Progenitor cell of endocrine pancreas (in vitro differentiated cells): ENCODE results near the gene ARHGDIG. TPM values are rescaled to one million over a fixed set of nuclear protein-coding genes. Genes with fewer than 3 reads are reported as not detected.

ENCODE experiments used
- DNase-seq: peaks from one replicate; pipeline ENCODE4 v3.0.0; 2021; ENCODE audit warnings: low spot score; ENCODE audit not compliant: unreplicated experiment
- H3K27ac Mint-ChIP-seq: 2 replicates; pipeline ENCODE4 v1.8.0; 2021; ENCODE audit warnings: mild to moderate bottlenecking, moderate library complexity, mixed read lengths
- H3K27me3 Mint-ChIP-seq: 2 replicates; pipeline ENCODE4 v1.8.0; 2021; ENCODE audit warnings: mixed read lengths
- H3K36me3 Mint-ChIP-seq: 2 replicates; pipeline ENCODE4 v1.8.0; 2022; ENCODE audit warnings: mixed read lengths; ENCODE audit not compliant: insufficient read depth
- H3K4me1 Mint-ChIP-seq: 2 replicates; pipeline ENCODE4 v1.8.0; 2021; ENCODE audit warnings: low read depth, mixed read lengths
- H3K4me3 Mint-ChIP-seq: 2 replicates; pipeline ENCODE4 v1.8.0; 2021; ENCODE audit warnings: low read depth, mild to moderate bottlenecking, moderate library complexity, mixed read lengths
- H3K9me3 Mint-ChIP-seq: 2 replicates; pipeline ENCODE4 v1.8.0; 2021; ENCODE audit warnings: low read depth, mixed read lengths
- total RNA-seq: library from RNA; stranded (reverse); gene quantifications from 2 replicates; pipeline ENCODE4 v1.2.1, GENCODE V29; 2021
- TF ChIP-seq, protein P1 (sequence below): fragments of 200-600 bp; sonication (generic); IDR thresholded peaks from one replicate; pipeline ENCODE4 v1.5.0; 2021; ENCODE audit warnings: antibody characterized with exemption, mild to moderate bottlenecking; ENCODE audit not compliant: unreplicated experiment

ARHGDIG gene
- total RNA-seq, 1 donor from 2014 or later, result 6.5 TPM

DNA sequence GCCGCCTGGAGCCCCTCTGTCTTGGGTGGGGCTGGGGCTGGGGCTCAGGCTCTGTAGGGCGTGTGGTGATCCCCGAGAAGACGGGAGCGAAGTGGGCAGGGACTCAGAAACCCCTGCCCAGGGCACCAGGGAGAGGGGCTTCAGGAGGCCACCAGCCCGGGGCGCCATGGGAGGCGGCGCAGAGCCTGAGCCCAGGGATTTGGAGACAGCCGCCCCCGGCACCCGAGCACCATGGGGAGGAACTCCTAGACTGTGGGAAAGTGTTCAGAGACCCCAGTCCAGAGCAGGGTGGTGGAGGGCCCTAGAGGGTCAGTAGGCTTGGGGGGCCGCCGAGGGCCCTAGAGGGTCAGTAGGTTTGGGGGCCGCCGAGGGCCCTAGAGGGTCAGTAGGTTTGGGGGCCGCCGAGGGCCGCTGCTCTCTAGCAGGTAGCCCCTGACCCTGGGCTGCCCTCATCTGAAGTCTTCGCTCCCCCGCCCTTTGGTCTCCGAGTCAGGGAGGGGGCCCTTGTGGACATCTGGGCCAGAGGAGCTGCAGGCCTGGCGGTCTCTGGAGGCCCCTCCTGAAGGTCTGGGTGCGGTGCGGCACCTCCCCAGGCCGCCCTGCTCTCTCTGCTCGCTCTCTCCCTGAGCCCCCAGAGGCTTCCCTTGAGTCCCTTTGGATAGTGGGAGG, 734 bp downstream of the ARHGDIG start:
- Mint-ChIP-seq H3K4me3 (peak overlapping the region; percentile 56), H3K9me3 (no peaks in the 10 kb centered on the region), H3K27me3 (peaks cover 26% of the 10 kb centered on the region), H3K4me1 (peaks cover 2% of the 10 kb centered on the region), H3K36me3 (peaks cover 5% of the 10 kb centered on the region), H3K27ac (no peak overlapping the region)
- TF ChIP-seq, protein P1, sequence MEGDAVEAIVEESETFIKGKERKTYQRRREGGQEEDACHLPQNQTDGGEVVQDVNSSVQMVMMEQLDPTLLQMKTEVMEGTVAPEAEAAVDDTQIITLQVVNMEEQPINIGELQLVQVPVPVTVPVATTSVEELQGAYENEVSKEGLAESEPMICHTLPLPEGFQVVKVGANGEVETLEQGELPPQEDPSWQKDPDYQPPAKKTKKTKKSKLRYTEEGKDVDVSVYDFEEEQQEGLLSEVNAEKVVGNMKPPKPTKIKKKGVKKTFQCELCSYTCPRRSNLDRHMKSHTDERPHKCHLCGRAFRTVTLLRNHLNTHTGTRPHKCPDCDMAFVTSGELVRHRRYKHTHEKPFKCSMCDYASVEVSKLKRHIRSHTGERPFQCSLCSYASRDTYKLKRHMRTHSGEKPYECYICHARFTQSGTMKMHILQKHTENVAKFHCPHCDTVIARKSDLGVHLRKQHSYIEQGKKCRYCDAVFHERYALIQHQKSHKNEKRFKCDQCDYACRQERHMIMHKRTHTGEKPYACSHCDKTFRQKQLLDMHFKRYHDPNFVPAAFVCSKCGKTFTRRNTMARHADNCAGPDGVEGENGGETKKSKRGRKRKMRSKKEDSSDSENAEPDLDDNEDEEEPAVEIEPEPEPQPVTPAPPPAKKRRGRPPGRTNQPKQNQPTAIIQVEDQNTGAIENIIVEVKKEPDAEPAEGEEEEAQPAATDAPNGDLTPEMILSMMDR, result no peak
- no peak for DNase-seq

DNA sequence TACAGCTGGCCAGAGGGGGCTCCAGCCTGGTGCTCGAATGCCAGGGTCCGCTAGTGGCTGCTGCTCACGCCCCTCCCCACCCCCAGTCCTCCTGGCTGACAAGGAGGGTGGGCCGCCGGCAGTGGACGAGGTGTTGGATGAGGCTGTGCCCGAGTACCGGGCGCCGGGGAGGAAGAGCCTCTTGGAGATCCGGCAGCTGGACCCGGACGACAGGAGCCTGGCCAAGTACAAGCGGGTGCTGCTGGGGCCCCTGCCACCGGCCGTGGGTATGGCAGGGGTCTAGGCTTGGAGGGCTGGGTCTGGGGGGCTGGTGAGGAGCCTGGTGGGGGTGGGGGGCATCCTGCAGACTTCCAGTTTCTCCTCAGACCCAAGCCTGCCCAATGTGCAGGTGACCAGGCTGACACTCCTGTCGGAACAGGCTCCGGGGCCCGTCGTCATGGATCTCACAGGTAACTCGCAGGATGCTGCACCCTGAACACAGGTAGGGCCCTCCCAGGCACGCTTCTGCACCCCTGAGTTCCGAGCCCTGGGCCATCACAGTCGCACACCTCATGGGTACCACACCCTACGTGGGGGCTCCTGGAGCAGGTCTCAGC, 1.4 kb downstream of the ARHGDIG start:
- H3K4me3 Mint-ChIP-seq, result no peak overlapping the region
- no peak for DNase-seq
- H3K4me1 Mint-ChIP-seq, result no peaks in the 10 kb centered on the region
- no peaks in the 10 kb centered on the region for H3K9me3 Mint-ChIP-seq
- peaks cover 19% of the 10 kb centered on the region for H3K27me3 Mint-ChIP-seq
- TF ChIP-seq, protein P1, result no peak
- peaks cover 9% of the 10 kb centered on the region for H3K36me3 Mint-ChIP-seq
- no peak overlapping the region for H3K27ac Mint-ChIP-seq

DNA sequence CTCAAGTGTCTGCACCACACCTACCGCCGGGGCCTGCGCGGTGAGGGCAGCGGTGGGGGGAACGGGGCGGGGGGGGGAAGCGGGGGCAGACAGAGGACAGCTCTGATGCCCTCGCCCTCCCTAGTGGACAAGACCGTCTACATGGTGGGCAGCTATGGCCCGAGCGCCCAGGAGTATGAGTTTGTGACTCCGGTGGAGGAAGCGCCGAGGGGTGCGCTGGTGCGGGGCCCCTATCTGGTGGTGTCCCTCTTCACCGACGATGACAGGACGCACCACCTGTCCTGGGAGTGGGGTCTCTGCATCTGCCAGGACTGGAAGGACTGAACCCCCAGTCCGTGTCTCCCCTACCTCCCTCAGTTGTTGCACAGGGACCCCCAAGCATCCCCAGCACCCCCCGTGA, 2.1 kb downstream of the ARHGDIG start:
- Mint-ChIP-seq H3K27me3 (peaks cover 13% of the 10 kb centered on the region), H3K9me3 (no peaks in the 10 kb centered on the region), H3K4me3 (no peak overlapping the region), H3K36me3 (peaks cover 12% of the 10 kb centered on the region), H3K27ac (no peak overlapping the region), H3K4me1 (no peaks in the 10 kb centered on the region)
- TF ChIP-seq, protein P1, result no peak
- DNase-seq, result no peak

- Mint-ChIP-seq H3K27ac (no peak within 1 kb of the TSS), H3K4me3 (no peak within 1 kb of the TSS), H3K36me3 (peaks cover 15% of the 10 kb centered on the region), H3K27me3 (peaks cover 12% of the 10 kb centered on the region), H3K9me3 (no peaks in the 10 kb centered on the region), H3K4me1 (no peaks in the 10 kb centered on the region)
- DNase-seq, result no peak
- TF ChIP-seq, protein P1, result no peak
Measured at GRCh38 chr16:283033-283805, 2.8 kb downstream of the ARHGDIG start, which contains the start of gene PDIA2. PDIA2 (plus strand) TSS chr16:283164; CDS start chr16:283170, 6 bp downstream.
